Hepatocyte (in vitro differentiated cells): ENCODE results near the gene SLC26A8. TPM values are rescaled to one million over a fixed set of nuclear protein-coding genes. Genes with fewer than 3 reads are reported as not detected.
A peak's percentile ranks its signal among the peaks of the same experiment; 100 is the strongest.

ENCODE experiments used
- DNase-seq: peaks from one replicate; pipeline ENCODE4 v3.0.0-alpha.2; 2016; ENCODE audit warnings: low spot score
- H2AFZ ChIP-seq: fragments of 200-600 bp; sonication (generic); 2 replicates; pipeline ENCODE4 v1.6.0; 2016; ENCODE audit warnings: antibody characterized with exemption, mild to moderate bottlenecking
- H3K27ac ChIP-seq: fragments of 200-600 bp; sonication (generic); 2 replicates; pipeline ENCODE4 v1.5.1; 2016; ENCODE audit warnings: mild to moderate bottlenecking
- H3K27me3 ChIP-seq: fragments of 200-600 bp; sonication (generic); 2 replicates; pipeline ENCODE4 v1.6.1; 2016
- H3K36me3 ChIP-seq: fragments of 200-600 bp; sonication (generic); replicated peaks from 2 replicates; pipeline ENCODE4 v1.5.1; 2016; ENCODE audit warnings: low read depth; ENCODE audit not compliant: insufficient read depth
- H3K4me1 ChIP-seq: fragments of 200-600 bp; sonication (generic); 2 replicates; pipeline ENCODE4 v1.5.1; 2016; ENCODE audit warnings: mild to moderate bottlenecking, moderate library complexity; ENCODE audit not compliant: insufficient read depth
- H3K4me2 ChIP-seq: fragments of 200-600 bp; sonication (generic); 2 replicates; pipeline ENCODE4 v1.6.0; 2016
- H3K4me3 ChIP-seq: fragments of 200-600 bp; sonication (generic); 2 replicates; pipeline ENCODE4 v1.5.1; 2016; ENCODE audit warnings: mild to moderate bottlenecking
- H3K79me2 ChIP-seq: fragments of 200-600 bp; sonication (generic); 2 replicates; pipeline ENCODE4 v1.6.0; 2017; ENCODE audit warnings: mild to moderate bottlenecking
- H3K9me2 ChIP-seq: fragments of 200-600 bp; sonication (generic); replicated peaks from 2 replicates; pipeline ENCODE4 v1.6.0; 2017; ENCODE audit warnings: mild to moderate bottlenecking; ENCODE audit not compliant: insufficient read depth
- H3K9me3 ChIP-seq: fragments of 200-600 bp; sonication (generic); 2 replicates; pipeline ENCODE4 v1.5.1; 2016; ENCODE audit warnings: low read depth, mild to moderate bottlenecking
- H4K20me1 ChIP-seq: fragments of 200-600 bp; sonication (generic); 2 replicates; pipeline ENCODE4 v1.6.0; 2016; ENCODE audit warnings: mild to moderate bottlenecking; ENCODE audit not compliant: insufficient read depth, poor library complexity, severe bottlenecking
- EZH2 ChIP-seq: fragments of 200-600 bp; sonication (generic); IDR thresholded peaks from 2 replicates; pipeline ENCODE4 v1.6.1; 2016; ENCODE audit warnings: antibody characterized with exemption, mild to moderate bottlenecking, borderline replicate concordance
- EZH2phosphoT487 ChIP-seq: fragments of 200-600 bp; sonication (generic); IDR thresholded peaks from one replicate; pipeline ENCODE4 v1.6.1; 2018; ENCODE audit warnings: antibody characterized with exemption, mild to moderate bottlenecking, low read depth, moderate library complexity; ENCODE audit not compliant: unreplicated experiment, severe bottlenecking
- WGBS: methylation state at CpG from one replicate; pipeline ENCODE4 v1.1.6; 2016; ENCODE audit warnings: low lambda C conversion rate; ENCODE audit errors: missing lambda C conversion rate; 5-methylcytosine and 5-hydroxymethylcytosine counted together
- polyA plus RNA-seq: library from polyadenylated mRNA; unstranded; fragments of >200 nt; fragmentation: Nextera tagmentation; extraction: Ambion mirVana; gene quantifications from 2 replicates; pipeline ENCODE4 v1.2.1, GENCODE V29; 2016
- total RNA-seq: library from RNA; depleted of rRNA; stranded (reverse); fragments of >200 nt; gene quantifications from 2 replicates; pipeline ENCODE4 v1.2.3, GENCODE V29; 2014
- TF ChIP-seq, protein P1 (sequence below): fragments of 200-600 bp; sonication (generic); IDR thresholded peaks from 2 replicates; pipeline ENCODE4 v1.5.1; 2016; ENCODE audit warnings: antibody characterized with exemption, mild to moderate bottlenecking; ENCODE audit not compliant: poor library complexity

Gene SLC26A8
- total and polyA plus RNA-seq, 2 experiments from 2014 or later, result not detected

DNA sequence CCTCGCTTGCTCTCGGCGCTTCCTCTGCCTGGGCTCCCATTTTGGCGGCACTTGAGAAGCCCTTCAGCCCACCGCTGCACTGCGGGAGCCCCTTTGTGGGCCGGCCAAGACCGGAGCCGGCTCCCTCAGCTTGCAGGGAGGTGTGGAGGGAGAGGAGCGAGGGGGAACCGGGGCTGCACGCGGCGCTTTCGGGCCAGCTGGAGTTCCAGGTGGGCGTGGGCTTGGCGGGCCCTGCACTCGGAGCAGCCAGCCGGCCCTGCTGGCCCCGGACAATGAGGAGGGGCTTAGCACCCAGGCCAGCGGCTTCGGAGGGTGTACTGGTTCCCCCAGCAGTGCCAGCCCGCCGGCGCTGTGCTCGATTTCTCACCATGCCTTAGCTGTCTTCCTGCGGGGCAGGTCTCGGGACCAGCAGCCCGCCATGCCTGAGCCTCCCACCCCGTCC lies 93.3 kb downstream of the SLC26A8 start:
- H3K4me1 ChIP-seq, result no peaks in the 10 kb centered on the region
- H3K4me3 ChIP-seq, result no peak overlapping the region
- no peaks in the 10 kb centered on the region for H3K36me3 ChIP-seq
- no peaks in the 10 kb centered on the region for H3K27me3 ChIP-seq
- peak overlapping the region; percentile 92 for H3K4me2 ChIP-seq
- H4K20me1 ChIP-seq, result no peaks in the 10 kb centered on the region
- peak overlapping the region; percentile 70 for H2AFZ ChIP-seq
- DNase-seq, result no peak
- H3K9me2 ChIP-seq, result no peaks in the 10 kb centered on the region
- H3K79me2 ChIP-seq, result no peaks in the 10 kb centered on the region
- no peak overlapping the region for H3K27ac ChIP-seq
- H3K9me3 ChIP-seq, result no peaks in the 10 kb centered on the region
- TF ChIP-seq EZH2phosphoT487, result no peak
- TF ChIP-seq, protein P1, sequence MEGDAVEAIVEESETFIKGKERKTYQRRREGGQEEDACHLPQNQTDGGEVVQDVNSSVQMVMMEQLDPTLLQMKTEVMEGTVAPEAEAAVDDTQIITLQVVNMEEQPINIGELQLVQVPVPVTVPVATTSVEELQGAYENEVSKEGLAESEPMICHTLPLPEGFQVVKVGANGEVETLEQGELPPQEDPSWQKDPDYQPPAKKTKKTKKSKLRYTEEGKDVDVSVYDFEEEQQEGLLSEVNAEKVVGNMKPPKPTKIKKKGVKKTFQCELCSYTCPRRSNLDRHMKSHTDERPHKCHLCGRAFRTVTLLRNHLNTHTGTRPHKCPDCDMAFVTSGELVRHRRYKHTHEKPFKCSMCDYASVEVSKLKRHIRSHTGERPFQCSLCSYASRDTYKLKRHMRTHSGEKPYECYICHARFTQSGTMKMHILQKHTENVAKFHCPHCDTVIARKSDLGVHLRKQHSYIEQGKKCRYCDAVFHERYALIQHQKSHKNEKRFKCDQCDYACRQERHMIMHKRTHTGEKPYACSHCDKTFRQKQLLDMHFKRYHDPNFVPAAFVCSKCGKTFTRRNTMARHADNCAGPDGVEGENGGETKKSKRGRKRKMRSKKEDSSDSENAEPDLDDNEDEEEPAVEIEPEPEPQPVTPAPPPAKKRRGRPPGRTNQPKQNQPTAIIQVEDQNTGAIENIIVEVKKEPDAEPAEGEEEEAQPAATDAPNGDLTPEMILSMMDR, result no peak
- TF ChIP-seq EZH2, result no peak
- 14% methylated on average over 23 of the region's 30 CpGs for WGBS

DNA sequence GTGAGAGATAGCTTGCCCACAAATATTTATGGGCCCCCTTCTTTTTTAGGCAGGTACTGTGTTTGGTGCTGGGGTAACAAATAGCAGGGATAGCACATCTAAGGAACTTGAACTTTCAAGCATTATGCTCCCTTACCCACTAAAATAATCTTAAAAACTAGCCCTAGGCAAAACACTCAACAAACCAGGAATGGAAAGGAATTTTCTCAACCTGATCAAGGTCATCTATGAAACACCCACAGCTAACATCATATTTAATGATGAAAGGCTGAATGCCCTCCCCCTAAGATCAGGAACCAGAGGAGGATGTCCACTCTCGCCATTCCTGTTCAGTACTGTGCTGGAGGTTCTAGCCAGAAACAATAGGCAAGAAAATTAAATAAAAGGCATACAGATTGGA lies 94.8 kb downstream of the SLC26A8 start:
- H3K4me2 ChIP-seq, result no peak overlapping the region
- H3K4me1 ChIP-seq, result no peaks in the 10 kb centered on the region
- no peaks in the 10 kb centered on the region for H3K27me3 ChIP-seq
- no peak overlapping the region for H3K27ac ChIP-seq
- DNase-seq, result no peak
- no peaks in the 10 kb centered on the region for H3K79me2 ChIP-seq
- H2AFZ ChIP-seq, result no peak overlapping the region
- no peaks in the 10 kb centered on the region for H3K9me3 ChIP-seq
- H4K20me1 ChIP-seq, result no peaks in the 10 kb centered on the region
- H3K36me3 ChIP-seq, result no peaks in the 10 kb centered on the region
- H3K4me3 ChIP-seq, result no peak overlapping the region
- WGBS, result 95% methylated on average over 1 of the region's 1 CpG
- TF ChIP-seq EZH2phosphoT487, result no peak
- TF ChIP-seq, protein P1, result no peak
- no peak for TF ChIP-seq EZH2
- H3K9me2 ChIP-seq, result no peaks in the 10 kb centered on the region

DNA sequence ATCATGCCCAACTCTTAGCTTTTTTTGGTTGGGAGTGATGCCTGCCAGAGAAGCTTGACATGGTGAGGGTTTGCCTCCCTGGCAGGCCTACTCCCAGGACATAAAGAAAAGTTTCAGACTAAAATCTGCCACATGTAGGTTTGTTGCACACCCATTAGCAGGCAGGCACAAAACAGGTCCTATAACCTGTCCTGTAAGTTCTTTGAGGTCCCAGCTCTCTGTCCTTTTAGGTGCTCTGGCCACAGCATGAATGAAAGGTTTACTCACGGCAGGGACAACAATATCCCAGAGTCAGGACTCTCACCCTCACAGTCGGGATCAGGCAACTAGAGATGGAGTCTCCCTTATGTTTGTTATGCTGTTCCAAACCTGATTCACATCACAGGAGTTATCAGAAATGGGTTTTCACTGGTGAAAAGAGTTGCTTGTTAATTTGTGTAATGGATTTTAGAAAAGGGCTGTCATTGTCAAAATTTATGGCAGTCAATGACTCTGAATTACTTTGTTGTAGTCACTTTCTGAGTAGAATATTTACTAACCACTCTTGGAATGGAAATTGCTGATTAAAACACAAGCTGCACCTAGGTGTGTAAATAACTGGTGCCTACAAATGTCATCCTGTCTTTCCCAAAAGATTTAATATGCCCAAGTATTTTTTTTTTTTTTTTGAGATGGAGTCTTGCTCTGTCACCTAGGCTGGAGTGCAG lies 97.8 kb downstream of the SLC26A8 start:
- Histone ChIP-seq H4K20me1 (no peaks in the 10 kb centered on the region), H3K4me3 (no peak overlapping the region), H3K36me3 (no peaks in the 10 kb centered on the region), H2AFZ (no peak overlapping the region), H3K9me2 (no peaks in the 10 kb centered on the region), H3K4me2 (no peak overlapping the region), H3K79me2 (no peaks in the 10 kb centered on the region), H3K27ac (no peak overlapping the region), H3K9me3 (no peaks in the 10 kb centered on the region), H3K4me1 (peaks cover 4% of the 10 kb centered on the region), H3K27me3 (no peaks in the 10 kb centered on the region)
- WGBS, result 43% methylated on average over 2 of the region's 2 CpGs
- no peak for TF ChIP-seq EZH2
- TF ChIP-seq EZH2phosphoT487, result no peak
- TF ChIP-seq, protein P1, result no peak
- DNase-seq, result no peak
